ENCODE results near the gene STK36.

- TF ChIP-seq POLR2AphosphoS5 (IDR thresholded peaks at IDR 0.05; ENCODE audit: insufficient read depth, low read depth, low read length) (no peak), CTCF (IDR thresholded peaks at IDR 0.05; ENCODE audit: extremely low read depth in 1 of 2, insufficient read depth in 1 of 2, low read depth in 1 of 2, low read length in 2 of 2) (no peak), POLR2A (IDR thresholded peaks at IDR 0.05; ENCODE audit: low read depth, low read length) (no peak), FOS (IDR thresholded peaks at IDR 0.05; ENCODE audit: borderline replicate concordance, insufficient read depth, low read length) (no peak), MYC (IDR thresholded peaks at IDR 0.05; ENCODE audit: low read depth, low read length) (no peak), EZH2 (IDR thresholded peaks at IDR 0.05; ENCODE audit: borderline replicate concordance, low read depth, low read length, severe bottlenecking) (no peak)
These were observed 27.2 kb upstream of the STK36 start for GRCh38 chr2:218644721-218645120.
